Measurements from ENCODE around the gene TCFL5.

Gene TCFL5

DNA sequence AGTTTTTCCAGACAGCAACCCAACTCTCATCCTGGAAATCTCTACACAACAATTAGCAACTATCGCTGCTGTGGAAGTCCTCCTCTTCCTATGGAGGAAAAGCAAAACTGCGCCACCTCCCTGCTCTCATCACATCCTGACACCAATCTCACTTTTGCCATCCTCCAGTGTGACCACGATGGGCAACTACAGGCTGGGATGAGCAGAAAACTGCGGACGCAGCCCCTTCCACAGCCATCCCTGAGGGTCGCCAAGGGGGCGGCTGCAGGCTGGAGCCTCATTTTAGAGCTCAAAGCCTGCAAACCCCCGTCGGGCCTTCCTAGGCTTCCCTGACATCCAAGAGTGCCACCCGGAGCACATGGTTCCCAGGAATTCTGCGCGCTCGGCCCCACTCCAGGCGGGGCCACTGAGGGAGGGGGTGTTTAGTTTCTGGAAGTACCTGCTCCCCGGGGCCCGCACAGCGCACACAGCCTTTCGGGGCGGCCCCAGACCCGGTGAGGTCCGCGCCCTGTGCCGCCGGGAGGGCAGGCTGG lies 1.2 kb downstream of the TCFL5 start:
- H4K20me1 ChIP-seq (ENCODE audit: insufficient read depth, low read length, poor library complexity, severe bottlenecking) = peaks cover 6% of the 10 kb centered on the region
- H3F3A ChIP-seq (ENCODE audit: low read depth) = no peaks in the 10 kb centered on the region
- no peaks in the 10 kb centered on the region for H3K9me2 ChIP-seq (replicated peaks; ENCODE audit: low read depth, low read length)
- H3K9me3 ChIP-seq (ENCODE audit: insufficient read depth, low read depth, low read length) = no peaks in the 10 kb centered on the region
- TF ChIP-seq EZH2phosphoT487 (IDR thresholded peaks at IDR 0.05; ENCODE audit: borderline replicate concordance) = no peak
- TF ChIP-seq, protein P1, sequence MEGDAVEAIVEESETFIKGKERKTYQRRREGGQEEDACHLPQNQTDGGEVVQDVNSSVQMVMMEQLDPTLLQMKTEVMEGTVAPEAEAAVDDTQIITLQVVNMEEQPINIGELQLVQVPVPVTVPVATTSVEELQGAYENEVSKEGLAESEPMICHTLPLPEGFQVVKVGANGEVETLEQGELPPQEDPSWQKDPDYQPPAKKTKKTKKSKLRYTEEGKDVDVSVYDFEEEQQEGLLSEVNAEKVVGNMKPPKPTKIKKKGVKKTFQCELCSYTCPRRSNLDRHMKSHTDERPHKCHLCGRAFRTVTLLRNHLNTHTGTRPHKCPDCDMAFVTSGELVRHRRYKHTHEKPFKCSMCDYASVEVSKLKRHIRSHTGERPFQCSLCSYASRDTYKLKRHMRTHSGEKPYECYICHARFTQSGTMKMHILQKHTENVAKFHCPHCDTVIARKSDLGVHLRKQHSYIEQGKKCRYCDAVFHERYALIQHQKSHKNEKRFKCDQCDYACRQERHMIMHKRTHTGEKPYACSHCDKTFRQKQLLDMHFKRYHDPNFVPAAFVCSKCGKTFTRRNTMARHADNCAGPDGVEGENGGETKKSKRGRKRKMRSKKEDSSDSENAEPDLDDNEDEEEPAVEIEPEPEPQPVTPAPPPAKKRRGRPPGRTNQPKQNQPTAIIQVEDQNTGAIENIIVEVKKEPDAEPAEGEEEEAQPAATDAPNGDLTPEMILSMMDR (conservative IDR thresholded peaks at IDR 0.05; ENCODE audit: low read length) = peak; percentile 37
- H3K79me2 ChIP-seq (ENCODE audit: insufficient read depth, low read length) = peaks cover 41% of the 10 kb centered on the region
- peaks cover 6% of the 10 kb centered on the region; the same call in 1 of the 2 replicates for H3K36me3 ChIP-seq (ENCODE audit: insufficient read depth, low read length)
- peak overlapping the region; percentile 77 for H3K4me2 ChIP-seq (ENCODE audit: low read depth, low read length, poor library complexity, severe bottlenecking)
- H2AFZ ChIP-seq (ENCODE audit: low read length) = no peak overlapping the region
- peak overlapping the region; percentile 77 for H3K4me3 ChIP-seq (ENCODE audit: low read length, poor library complexity, severe bottlenecking)
- H3K9ac ChIP-seq (ENCODE audit: low read depth, low read length, poor library complexity, severe bottlenecking) = peak overlapping the region; percentile 80
- H3K27me3 ChIP-seq (ENCODE audit: insufficient read depth, low read length, poor library complexity, severe bottlenecking) = no peaks in the 10 kb centered on the region
- peaks cover 19% of the 10 kb centered on the region for H3K4me1 ChIP-seq (ENCODE audit: insufficient read depth, low read length, poor library complexity, severe bottlenecking)

DNA sequence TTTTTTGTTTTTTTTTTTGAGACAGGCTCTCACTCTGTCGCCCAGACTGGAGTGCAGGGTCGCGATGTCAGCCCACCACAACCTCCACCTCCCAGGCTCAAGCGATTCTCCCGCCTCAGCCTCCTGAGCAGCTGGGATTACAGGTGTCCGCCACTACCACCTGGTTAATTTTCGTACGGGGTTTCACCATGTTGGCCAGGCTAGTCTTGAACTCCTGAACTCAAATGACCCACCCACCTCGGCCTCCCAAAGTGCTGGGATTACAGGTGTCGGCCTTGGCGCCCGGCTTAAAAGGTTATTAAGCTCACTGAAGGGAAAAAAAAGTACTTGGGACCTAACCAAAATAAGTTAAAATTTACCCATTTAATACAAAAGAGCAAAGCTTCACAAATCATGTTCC lies 1.9 kb downstream of the TCFL5 start:
- H3K4me1 ChIP-seq (ENCODE audit: insufficient read depth, low read length, poor library complexity, severe bottlenecking) = peaks cover 22% of the 10 kb centered on the region
- H4K20me1 ChIP-seq (ENCODE audit: insufficient read depth, low read length, poor library complexity, severe bottlenecking) = peaks cover 6% of the 10 kb centered on the region
- H3K9me3 ChIP-seq (ENCODE audit: insufficient read depth, low read depth, low read length) = no peaks in the 10 kb centered on the region
- no peak overlapping the region for H2AFZ ChIP-seq (ENCODE audit: low read length)
- peaks cover 6% of the 10 kb centered on the region; the same call in 1 of the 2 replicates for H3K36me3 ChIP-seq (ENCODE audit: insufficient read depth, low read length)
- TF ChIP-seq, protein P1 (conservative IDR thresholded peaks at IDR 0.05; ENCODE audit: low read length) = no peak
- TF ChIP-seq EZH2phosphoT487 (IDR thresholded peaks at IDR 0.05; ENCODE audit: borderline replicate concordance) = no peak
- H3K9me2 ChIP-seq (replicated peaks; ENCODE audit: low read depth, low read length) = no peaks in the 10 kb centered on the region
- peak overlapping the region; percentile 80 for H3K9ac ChIP-seq (ENCODE audit: low read depth, low read length, poor library complexity, severe bottlenecking)
- H3K27me3 ChIP-seq (ENCODE audit: insufficient read depth, low read length, poor library complexity, severe bottlenecking) = no peaks in the 10 kb centered on the region
- peak overlapping the region; percentile 77 for H3K4me3 ChIP-seq (ENCODE audit: low read length, poor library complexity, severe bottlenecking)
- peak overlapping the region; percentile 77 for H3K4me2 ChIP-seq (ENCODE audit: low read depth, low read length, poor library complexity, severe bottlenecking)
- H3F3A ChIP-seq (ENCODE audit: low read depth) = no peaks in the 10 kb centered on the region
- peaks cover 47% of the 10 kb centered on the region for H3K79me2 ChIP-seq (ENCODE audit: insufficient read depth, low read length)

DNA sequence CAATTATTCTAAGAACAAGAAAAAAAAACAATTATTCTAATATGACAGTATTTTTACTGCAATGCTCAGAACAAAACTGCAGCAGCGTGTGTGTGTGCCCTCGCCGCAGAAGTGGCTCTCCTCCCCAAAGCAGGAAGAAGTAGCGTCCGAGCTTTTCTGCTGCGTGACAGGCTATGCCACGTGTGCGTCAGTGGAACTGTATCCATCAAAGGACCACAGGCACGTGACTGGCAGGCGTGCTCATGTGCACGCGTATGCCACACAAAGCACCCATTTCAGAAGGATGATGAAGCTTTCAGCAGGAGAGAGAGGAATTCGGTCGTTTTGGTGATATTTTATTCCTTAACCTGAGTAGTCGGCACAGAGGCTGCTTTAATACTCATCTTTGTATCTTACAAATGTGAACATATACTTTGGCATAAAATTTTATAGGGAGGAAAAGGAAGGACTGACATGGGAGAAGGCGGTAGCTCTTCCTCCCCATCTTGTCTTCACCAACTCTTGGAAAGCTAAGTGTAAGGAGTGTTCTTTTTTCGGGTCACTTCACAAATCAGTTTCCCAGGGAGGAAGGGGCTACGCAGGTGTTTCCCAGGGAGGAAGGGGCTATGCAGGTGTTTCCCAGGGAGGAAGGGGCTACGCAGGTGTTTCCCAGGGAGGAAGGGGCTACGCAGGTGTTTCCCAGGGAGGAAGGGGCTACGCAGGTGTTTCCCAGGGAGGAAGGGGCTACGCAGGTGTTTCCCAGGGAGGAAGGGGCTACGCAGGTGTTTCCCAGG lies 3.4 kb downstream of the TCFL5 start:
- peaks cover 24% of the 10 kb centered on the region for H3K4me1 ChIP-seq (ENCODE audit: insufficient read depth, low read length, poor library complexity, severe bottlenecking)

More for the DNA sequence above, 3.4 kb downstream of the TCFL5 start:
- TF ChIP-seq, protein P1 (conservative IDR thresholded peaks at IDR 0.05; ENCODE audit: low read length) = no peak
- TF ChIP-seq EZH2phosphoT487 (IDR thresholded peaks at IDR 0.05; ENCODE audit: borderline replicate concordance) = no peak
- no peaks in the 10 kb centered on the region for H3K9me3 ChIP-seq (ENCODE audit: insufficient read depth, low read depth, low read length)
- peak overlapping the region; percentile 77 for H3K4me3 ChIP-seq (ENCODE audit: low read length, poor library complexity, severe bottlenecking)
- H4K20me1 ChIP-seq (ENCODE audit: insufficient read depth, low read length, poor library complexity, severe bottlenecking) = peaks cover 6% of the 10 kb centered on the region
- H3F3A ChIP-seq (ENCODE audit: low read depth) = no peaks in the 10 kb centered on the region
- peaks cover 51% of the 10 kb centered on the region for H3K79me2 ChIP-seq (ENCODE audit: insufficient read depth, low read length)
- H3K9ac ChIP-seq (ENCODE audit: low read depth, low read length, poor library complexity, severe bottlenecking) = peak overlapping the region; percentile 80
- no peaks in the 10 kb centered on the region for H3K27me3 ChIP-seq (ENCODE audit: insufficient read depth, low read length, poor library complexity, severe bottlenecking)
- peak overlapping the region; percentile 77 for H3K4me2 ChIP-seq (ENCODE audit: low read depth, low read length, poor library complexity, severe bottlenecking)
- no peak overlapping the region for H2AFZ ChIP-seq (ENCODE audit: low read length)
- no peaks in the 10 kb centered on the region for H3K9me2 ChIP-seq (replicated peaks; ENCODE audit: low read depth, low read length)
- H3K36me3 ChIP-seq (ENCODE audit: insufficient read depth, low read length) = peaks cover 6% of the 10 kb centered on the region; the same call in 1 of the 2 replicates
